Uterus (tissue), 4 donors: Measurements from ENCODE around the gene ARHGAP15. TPM values are rescaled to one million over a fixed set of nuclear protein-coding genes. Genes with fewer than 3 reads are reported as not detected.

Experiments
- DNase-seq, 2 donors: peaks; one replicate each; pipeline ENCODE4 v3.0.0-alpha.2; 2019 to 2020
- H3K27ac ChIP-seq, 2 donors: fragments of 200-600 bp; sonication (generic); 1 replicate in 1 of 2; 2 replicates in 1 of 2; pipeline ENCODE4 v1.5.1; 2016 to 2018
- H3K27me3 ChIP-seq, 2 donors: fragments of 200-600 bp; sonication (generic); one replicate each; pipeline ENCODE4 v1.5.1; 2018 to 2019; ENCODE audit warnings: control low read depth in 1 of 2
- H3K36me3 ChIP-seq, 2 donors: fragments of 200-600 bp; sonication (generic); one replicate each; pipeline ENCODE4 v1.5.1; 2019; ENCODE audit warnings: control low read depth in 1 of 2
- H3K4me1 ChIP-seq, 2 donors: fragments of 200-600 bp; sonication (generic); one replicate each; pipeline ENCODE4 v1.5.1; 2018 to 2019; ENCODE audit warnings: control low read depth in 1 of 2
- H3K4me3 ChIP-seq, 2 donors: fragments of 200-600 bp; sonication (generic); 1 replicate in 1 of 2; 2 replicates in 1 of 2; pipeline ENCODE4 v1.5.1; 2018 to 2019; ENCODE audit warnings: mild to moderate bottlenecking in 1 of 2
- H3K9me3 ChIP-seq, 2 donors: fragments of 200-600 bp; sonication (generic); one replicate each; pipeline ENCODE4 v1.5.1; 2019; ENCODE audit warnings: control low read depth in 1 of 2
- CTCF ChIP-seq, 4 experiments: fragments of 200-600 bp in 2 of 4; fragments of 450-650 bp in 2 of 4; sonication (generic) in 2 of 4; IDR thresholded peaks; one replicate each; pipeline ENCODE4 v1.5.1; 2016 to 2019; ENCODE audit warnings: antibody characterized with exemption in 4 of 4, mild to moderate bottlenecking in 2 of 4, moderate library complexity in 1 of 4
- POLR2A ChIP-seq, 2 donors: fragments of 450-650 bp; IDR thresholded peaks; one replicate each; pipeline ENCODE4 v1.6.1; 2016; ENCODE audit warnings: antibody characterized with exemption in 2 of 2, mild to moderate bottlenecking in 1 of 2, moderate library complexity in 1 of 2
- intact Hi-C: fragments of 100-400 bp; cut with DNase I; formaldehyde crosslinking; loops from one replicate; pipeline ENCODE4 v1.15.1; 2023; ENCODE audit warnings: low total_unique reads
- total RNA-seq, 4 donors: library from RNA; depleted of rRNA in 3 of 4; stranded (reverse); fragments of >200 nt in 3 of 4; gene quantifications; one replicate each; pipeline versions ENCODE4 v1.1.0 to v1.2.4, GENCODE V29; 2014 to 2023
- donor health status: DM: yes; HTN: yes; CAD: no.

The ARHGAP15 gene
- total RNA-seq, 4 donors from 2014 or later: 0.88 to 28.4 (median 6.6) TPM

GRCh38 chr2:143181494-143181893 lies 52.3 kb downstream of the ARHGAP15 start:
- no peak for DNase-seq
- Histone ChIP-seq H3K4me1 (no peaks in the 10 kb centered on the region), H3K9me3 (no peaks in the 10 kb centered on the region), H3K27ac (no peak overlapping the region), H3K27me3 (no peaks in the 10 kb centered on the region), H3K4me3 (no peak overlapping the region), H3K36me3 (no peaks in the 10 kb centered on the region)
- no peak for TF ChIP-seq POLR2A (IDR thresholded peaks at IDR 0.05)
- no peak for TF ChIP-seq CTCF (IDR thresholded peaks at IDR 0.05)
- intact Hi-C loops: no loop called here

GRCh38 chr2:143182649-143183048 lies 53.4 kb downstream of the ARHGAP15 start:
- DNase-seq: no peak
- Histone ChIP-seq H3K36me3 (no peaks in the 10 kb centered on the region), H3K27me3 (no peaks in the 10 kb centered on the region), H3K27ac (no peak overlapping the region), H3K4me3 (no peak overlapping the region), H3K9me3 (no peaks in the 10 kb centered on the region), H3K4me1 (no peaks in the 10 kb centered on the region)
- no peak for TF ChIP-seq CTCF (IDR thresholded peaks at IDR 0.05)
- no peak for TF ChIP-seq POLR2A (IDR thresholded peaks at IDR 0.05)
- intact Hi-C loops: no loop called here

- no peak for TF ChIP-seq CTCF (IDR thresholded peaks at IDR 0.05)
- TF ChIP-seq POLR2A (IDR thresholded peaks at IDR 0.05): no peak
- no peak for DNase-seq
- H3K9me3 ChIP-seq: no peaks in the 10 kb centered on the region
- no peaks in the 10 kb centered on the region for H3K36me3 ChIP-seq
- H3K4me1 ChIP-seq: no peaks in the 10 kb centered on the region
- H3K27me3 ChIP-seq: no peaks in the 10 kb centered on the region
- intact Hi-C loops: no loop called here
- no peak overlapping the region for H3K4me3 ChIP-seq
- no peak overlapping the region for H3K27ac ChIP-seq
Observed at GRCh38 chr2:143183804-143184463, 54.7 kb downstream of the ARHGAP15 start.

- intact Hi-C loops: no loop called here
Observed at GRCh38 chr2:143186876-143187275, 57.7 kb downstream of the ARHGAP15 start.

More at GRCh38 chr2:143186876-143187275, 57.7 kb downstream of the ARHGAP15 start:
- Histone ChIP-seq H3K27me3 (no peaks in the 10 kb centered on the region), H3K4me1 (no peaks in the 10 kb centered on the region), H3K27ac (no peak overlapping the region), H3K36me3 (no peaks in the 10 kb centered on the region), H3K9me3 (no peaks in the 10 kb centered on the region), H3K4me3 (no peak overlapping the region)
- no peak for DNase-seq
- TF ChIP-seq CTCF (IDR thresholded peaks at IDR 0.05) (no peak), POLR2A (IDR thresholded peaks at IDR 0.05) (no peak)
